Body of pancreas (tissue), 4 donors: ENCODE measurements around the gene USHBP1. TPM values are rescaled to one million over a fixed set of nuclear protein-coding genes. Genes with fewer than 3 reads are reported as not detected.

ENCODE experiments used
- ATAC-seq: fragments of 150-250 bp; one replicate; pipeline ENCODE4 v1.9.1; 2016
- DNase-seq, 4 donors: peaks; one replicate each; pipeline ENCODE4 v3.0.0-alpha.2; 2019
- H3K27ac ChIP-seq, 4 donors: fragments of 200-600 bp; sonication (generic); 1 replicate in 3 of 4; 2 replicates in 1 of 4; pipeline versions ENCODE4 v1.5.1 to v1.6.1; 2016 to 2019; ENCODE audit warnings: mild to moderate bottlenecking in 1 of 4, mixed read lengths in 1 of 4, moderate library complexity in 1 of 4
- H3K27me3 ChIP-seq, 2 donors: fragments of 200-600 bp; sonication (generic); one replicate each; pipeline ENCODE4 v1.6.0; 2016; ENCODE audit warnings: mild to moderate bottlenecking in 1 of 2
- H3K36me3 ChIP-seq, 2 donors: fragments of 200-600 bp; sonication (generic); replicated peaks in 1 of 2; 2 replicates each; pipeline ENCODE4 v1.5.1; 2016; ENCODE audit warnings: low read depth in 2 of 2; ENCODE audit not compliant: insufficient read depth in 1 of 2
- H3K4me1 ChIP-seq: fragments of 200-600 bp; sonication (generic); one replicate; pipeline ENCODE4 v1.6.0; 2016
- H3K4me3 ChIP-seq, 2 donors: fragments of 200-600 bp; sonication (generic); 1 replicate in 1 of 2; 2 replicates in 1 of 2; pipeline ENCODE4 v1.5.1; 2016 to 2019
- H3K9me3 ChIP-seq, 3 donors: fragments of 200-600 bp; sonication (generic); 1 replicate in 2 of 3; 2 replicates in 1 of 3; pipeline ENCODE4 v1.5.1; 2016
- POLR2A ChIP-seq, 3 donors: fragments of 450-650 bp; IDR thresholded peaks; one replicate each; pipeline ENCODE4 v1.6.1; 2016; ENCODE audit warnings: antibody characterized with exemption in 3 of 3, mild to moderate bottlenecking in 2 of 3
- WGBS, 2 donors: methylation state at CpG; one replicate each; pipeline ENCODE4 v1.1.5; 2017; 5-methylcytosine and 5-hydroxymethylcytosine counted together
- intact Hi-C: fragments of 100-400 bp; cut with DNase I; formaldehyde crosslinking; loops from one replicate; pipeline ENCODE4 v1.15.1; 2023
- total RNA-seq, 2 donors: library from RNA; depleted of rRNA; stranded (reverse); fragments of >200 nt; gene quantifications; one replicate each; pipeline ENCODE4 v1.1.0, GENCODE V29; 2016
- TF ChIP-seq, protein P1 (sequence below), 7 experiments: fragments of 450-650 bp in 4 of 7; fragments of 200-600 bp in 3 of 7; sonication (generic) in 3 of 7; IDR thresholded peaks; one replicate each; pipeline ENCODE4 v1.5.1; 2016 to 2019; ENCODE audit warnings: antibody characterized with exemption in 7 of 7

The USHBP1 gene
- total RNA-seq, 2 donors from 2014 or later, result 9.2 to 10.4 TPM

GRCh38 chr19:17215127-17215971, 49.2 kb downstream of the USHBP1 start, which contains the start of gene USE1:
Gene USE1 (plus strand): TSS chr19:17215357. CDS start chr19:17215406, 49 bp downstream.
- Histone ChIP-seq H3K27ac (peak within 1 kb of the TSS; percentile 84 to 98 (median 90)), H3K4me3 (peak within 1 kb of the TSS in 1 of 2 donors; percentile 59), H3K27me3 (no peaks in the 10 kb centered on the region), H3K36me3 (peaks cover 7 to 10% of the 10 kb centered on the region in 2 donors), H3K9me3 (no peaks in the 10 kb centered on the region), H3K4me1 (peaks cover 24% of the 10 kb centered on the region)
- peak; percentile 83 to 94 (median 88) for TF ChIP-seq POLR2A (IDR thresholded peaks at IDR 0.05)
- TF ChIP-seq, protein P1, sequence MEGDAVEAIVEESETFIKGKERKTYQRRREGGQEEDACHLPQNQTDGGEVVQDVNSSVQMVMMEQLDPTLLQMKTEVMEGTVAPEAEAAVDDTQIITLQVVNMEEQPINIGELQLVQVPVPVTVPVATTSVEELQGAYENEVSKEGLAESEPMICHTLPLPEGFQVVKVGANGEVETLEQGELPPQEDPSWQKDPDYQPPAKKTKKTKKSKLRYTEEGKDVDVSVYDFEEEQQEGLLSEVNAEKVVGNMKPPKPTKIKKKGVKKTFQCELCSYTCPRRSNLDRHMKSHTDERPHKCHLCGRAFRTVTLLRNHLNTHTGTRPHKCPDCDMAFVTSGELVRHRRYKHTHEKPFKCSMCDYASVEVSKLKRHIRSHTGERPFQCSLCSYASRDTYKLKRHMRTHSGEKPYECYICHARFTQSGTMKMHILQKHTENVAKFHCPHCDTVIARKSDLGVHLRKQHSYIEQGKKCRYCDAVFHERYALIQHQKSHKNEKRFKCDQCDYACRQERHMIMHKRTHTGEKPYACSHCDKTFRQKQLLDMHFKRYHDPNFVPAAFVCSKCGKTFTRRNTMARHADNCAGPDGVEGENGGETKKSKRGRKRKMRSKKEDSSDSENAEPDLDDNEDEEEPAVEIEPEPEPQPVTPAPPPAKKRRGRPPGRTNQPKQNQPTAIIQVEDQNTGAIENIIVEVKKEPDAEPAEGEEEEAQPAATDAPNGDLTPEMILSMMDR (IDR thresholded peaks at IDR 0.05), result peak in 1 of 7 experiments; percentile 20
- DNase-seq (peak; percentile 91 to 94 (median 93)), ATAC-seq (peak; percentile 96)
- intact Hi-C loops, result loop anchor here (10.0 kb wide), 1 partner anchor 141 kb away; the partner anchor contains the start of genes HAUS8 and MYO9B
- WGBS, 2 donors, result 2 to 9% methylated on average over 24 to 55 of the region's 56 CpGs

DNA sequence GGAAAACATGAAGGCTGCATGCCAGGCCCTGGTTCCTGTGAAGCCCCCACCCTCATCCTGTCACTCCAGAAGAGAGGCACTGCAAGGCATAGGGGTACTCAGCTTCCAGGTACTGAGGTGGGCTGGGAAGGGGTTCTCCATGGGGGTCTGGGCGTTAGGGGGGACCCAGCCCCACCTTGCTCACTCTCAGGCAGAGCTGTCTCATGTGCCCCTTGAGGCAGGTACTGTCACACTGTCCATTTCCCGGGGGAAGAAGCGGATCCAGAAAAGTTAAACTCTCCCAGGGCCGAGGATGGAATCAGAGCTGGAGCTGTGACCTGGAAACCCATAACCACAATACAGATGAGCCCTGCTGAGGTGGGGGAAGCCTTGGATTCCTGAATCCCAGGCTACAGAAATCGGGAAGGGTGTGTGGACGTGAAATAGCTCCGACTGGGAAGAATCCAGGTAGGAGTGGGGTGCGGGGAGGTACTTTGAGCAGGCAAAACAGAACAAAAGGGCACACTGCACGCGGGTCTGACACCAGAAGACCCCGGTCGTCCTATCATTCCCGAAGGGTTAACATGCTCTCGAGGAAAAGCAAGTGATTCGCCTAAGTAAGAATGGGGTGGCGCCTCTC, 49.9 kb downstream of the USHBP1 start:
- ATAC-seq (no peak), DNase-seq (no peak)
- intact Hi-C loops, result loop anchor here (10.0 kb wide), 1 partner anchor 140 kb away; the partner anchor contains the start of genes HAUS8 and MYO9B
- no peak for TF ChIP-seq POLR2A (IDR thresholded peaks at IDR 0.05)
- TF ChIP-seq, protein P1 (IDR thresholded peaks at IDR 0.05), result no peak
- Histone ChIP-seq H3K4me3 (peak overlapping the region in 1 of 2 donors; percentile 59), H3K27me3 (no peaks in the 10 kb centered on the region), H3K9me3 (no peaks in the 10 kb centered on the region), H3K36me3 (peaks cover 7 to 10% of the 10 kb centered on the region in 2 donors), H3K27ac (peak overlapping the region; percentile 84 to 98 (median 90)), H3K4me1 (peaks cover 19% of the 10 kb centered on the region)
- 25 to 28% methylated on average over 16 of the region's 16 CpGs for WGBS, 2 donors

DNA sequence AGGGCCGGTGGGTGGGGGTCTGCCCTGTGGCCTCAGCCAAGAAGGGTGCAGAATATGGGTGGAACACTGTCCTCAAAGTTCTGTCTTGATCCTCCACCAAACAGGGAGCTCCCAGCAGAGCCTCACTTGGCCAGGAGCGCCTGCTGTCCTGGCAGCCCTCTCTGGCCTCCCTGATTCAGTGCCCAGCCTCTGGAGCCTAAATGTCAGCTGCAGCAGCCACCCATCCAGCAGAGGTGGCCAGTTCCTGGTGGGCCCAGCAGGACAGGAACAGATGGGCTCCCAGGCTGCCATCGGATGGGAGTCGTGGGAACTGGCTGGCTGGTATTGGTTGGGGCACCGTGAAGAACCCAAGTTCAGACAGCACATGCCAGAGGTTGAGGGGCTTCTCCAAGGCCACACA, 51.2 kb downstream of the USHBP1 start:
- Histone ChIP-seq H3K36me3 (peaks cover 7 to 10% of the 10 kb centered on the region in 2 donors), H3K9me3 (no peaks in the 10 kb centered on the region), H3K27me3 (no peaks in the 10 kb centered on the region), H3K27ac (no peak overlapping the region), H3K4me1 (peaks cover 19% of the 10 kb centered on the region), H3K4me3 (no peak overlapping the region)
- DNase-seq (no peak), ATAC-seq (no peak)
- TF ChIP-seq, protein P1 (IDR thresholded peaks at IDR 0.05), result no peak
- 79 to 91% methylated on average over 3 to 5 of the region's 5 CpGs for WGBS, 2 donors
- intact Hi-C loops, result loop anchor here (10.0 kb wide), 1 partner anchor 139 kb away; the partner anchor contains the start of genes HAUS8 and MYO9B

DNA sequence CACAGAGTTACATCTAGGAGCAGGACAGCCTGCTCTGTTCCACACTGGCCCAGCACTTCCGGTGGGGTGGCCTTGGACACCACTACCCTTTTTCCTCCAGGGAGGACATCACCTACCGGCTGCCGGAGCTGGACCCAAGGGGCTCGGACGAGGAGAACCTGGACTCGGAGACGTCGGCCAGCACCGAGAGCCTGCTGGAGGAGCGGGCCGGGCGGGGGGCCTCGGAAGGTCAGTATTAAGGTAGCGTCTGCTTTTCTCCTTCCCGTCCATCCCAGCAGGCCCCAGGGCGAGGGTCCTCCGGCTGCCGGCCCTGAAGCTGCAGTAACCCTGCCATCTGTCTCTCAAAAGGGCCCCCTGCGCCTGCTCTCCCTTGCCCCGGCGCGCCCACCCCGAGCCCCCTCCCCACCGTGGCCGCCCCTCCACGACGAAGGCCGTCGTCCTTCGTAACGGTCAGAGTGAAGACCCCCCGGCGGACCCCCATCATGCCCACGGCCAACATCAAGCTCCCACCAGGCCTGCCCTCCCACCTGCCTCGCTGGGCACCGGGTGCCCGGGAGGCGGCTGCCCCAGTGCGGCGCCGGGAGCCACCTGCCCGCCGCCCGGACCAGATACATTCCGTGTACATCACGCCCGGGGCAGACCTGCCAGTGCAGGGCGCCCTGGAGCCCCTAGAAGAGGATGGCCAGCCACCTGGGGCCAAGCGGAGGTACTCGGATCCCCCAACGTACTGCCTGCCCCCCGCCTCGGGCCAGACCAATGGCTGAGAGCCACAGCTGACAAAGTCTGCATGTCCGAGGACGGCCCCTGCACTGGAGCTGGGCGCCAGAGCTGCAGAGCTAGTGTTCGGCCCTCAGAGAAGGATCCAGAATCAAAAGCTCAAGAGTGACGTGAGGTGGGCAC, 52.7 kb downstream of the USHBP1 start:
- Histone ChIP-seq H3K4me1 (peaks cover 19% of the 10 kb centered on the region), H3K27ac (no peak overlapping the region), H3K9me3 (no peaks in the 10 kb centered on the region), H3K36me3 (no peaks in the 10 kb centered on the region), H3K27me3 (no peaks in the 10 kb centered on the region), H3K4me3 (no peak overlapping the region)
- WGBS, 2 donors, result 88 to 92% methylated on average over 13 to 40 of the region's 58 CpGs
- ATAC-seq (no peak), DNase-seq (no peak)
- intact Hi-C loops, result loop anchor here (10.0 kb wide), 1 partner anchor 137 kb away; the partner anchor contains the start of genes HAUS8 and MYO9B
- TF ChIP-seq, protein P1 (IDR thresholded peaks at IDR 0.05), result no peak
- TF ChIP-seq POLR2A (IDR thresholded peaks at IDR 0.05), result no peak
